Epidermal melanocyte (primary cell): ENCODE results near the gene RNLS.
"Not testable (repeated sequence)": the region's sequence is repeated elsewhere in the genome, so short reads cannot be mapped to it uniquely, and the experiment has no call there.

Experiments
- DNase-seq: peaks from one replicate; pipeline ENCODE4 v3.0.0; 2011; ENCODE audit warnings: low spot score; ENCODE audit not compliant: insufficient read length

Gene RNLS

DNA sequence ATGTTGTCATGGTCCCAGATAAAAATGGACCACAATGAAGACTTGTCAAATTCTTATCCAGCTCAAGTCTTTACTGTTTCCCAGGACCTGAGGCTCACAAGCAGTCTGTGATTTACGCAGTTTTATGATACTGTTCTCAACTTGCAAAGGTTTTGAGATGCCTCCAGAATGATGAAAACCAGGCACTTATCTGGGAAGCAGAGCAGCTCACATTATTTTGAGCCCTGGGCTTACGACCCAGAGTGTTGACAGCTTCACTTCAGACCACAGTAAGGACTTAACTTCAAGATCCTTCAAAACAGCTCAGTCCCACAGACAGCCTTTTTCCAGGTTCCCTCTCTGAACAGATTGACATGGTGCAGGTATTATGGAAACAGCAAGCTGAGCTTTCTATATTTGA is 236.1 kb downstream of the RNLS start:
- DNase-seq, result no peak

DNA sequence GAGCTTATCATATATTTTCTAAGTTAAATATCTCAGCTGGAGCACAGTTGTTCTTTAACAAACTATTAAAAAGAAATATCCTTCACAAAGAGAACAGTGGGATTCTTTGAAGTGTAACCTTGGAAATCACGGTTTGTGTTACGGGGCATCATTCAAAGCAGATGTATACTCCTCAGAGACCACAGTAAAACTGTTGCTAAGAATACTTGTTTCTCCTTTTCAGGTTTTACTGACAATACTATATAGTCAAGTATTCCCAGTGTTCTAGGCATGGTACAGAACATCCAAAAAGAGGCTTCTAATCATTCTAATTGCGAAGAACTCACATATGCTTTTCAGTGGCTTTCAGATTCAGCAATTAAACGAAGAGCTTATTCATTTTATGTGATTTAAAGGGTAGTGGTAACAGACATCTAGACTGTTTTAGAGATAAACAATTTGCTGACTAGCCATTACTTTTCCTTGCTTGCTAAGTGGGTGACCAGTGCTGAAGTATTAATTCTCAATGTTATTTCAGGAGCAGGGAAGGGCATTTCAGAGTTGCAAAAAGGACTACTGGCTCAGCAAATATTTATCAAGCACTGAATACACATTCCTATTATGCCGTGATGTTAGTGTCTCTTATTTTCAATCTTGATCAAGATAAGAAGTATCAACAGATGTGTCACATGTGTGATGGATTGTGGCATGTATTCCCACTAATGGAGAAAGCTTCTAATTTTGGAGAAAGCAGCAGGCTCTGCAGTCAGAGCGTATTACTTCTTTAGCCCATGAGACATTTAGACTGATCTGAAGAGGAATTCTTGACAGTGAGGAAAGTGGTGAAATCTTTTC is 236.8 kb downstream of the RNLS start:
- DNase-seq, result no peak

DNA sequence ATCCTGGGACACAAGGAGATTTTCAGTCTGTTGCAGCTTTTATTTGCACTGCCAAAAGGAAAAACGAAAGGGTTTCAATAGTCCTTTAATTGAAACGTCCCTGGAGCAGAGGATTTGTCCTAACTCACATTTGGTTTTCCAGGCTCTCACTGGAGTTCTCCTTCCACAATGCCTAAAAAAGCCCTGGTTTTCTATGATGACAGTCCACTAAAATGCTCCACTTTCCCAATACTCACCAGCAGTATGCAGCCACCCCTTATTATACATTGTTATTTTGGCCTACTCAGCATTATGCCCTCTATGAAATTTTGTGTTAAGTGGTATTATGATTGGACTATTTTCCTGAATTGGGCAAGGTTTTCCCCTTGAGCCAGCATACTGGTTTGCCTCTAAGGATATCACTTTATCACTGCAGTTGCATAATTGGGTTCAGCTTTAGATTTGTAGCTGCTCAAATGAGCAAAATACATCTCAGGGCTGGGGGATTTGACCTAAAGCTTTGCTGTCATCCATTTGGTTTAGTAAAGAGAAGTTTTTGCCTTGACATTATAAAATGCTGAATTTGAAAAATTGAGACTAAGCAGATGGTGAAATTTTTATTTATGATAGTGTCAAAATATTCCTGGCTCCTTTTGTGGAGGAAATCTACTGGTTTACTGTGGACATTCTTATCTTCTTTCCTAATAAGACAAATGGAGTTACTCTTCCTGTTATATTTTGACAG is 239.2 kb downstream of the RNLS start:
- no peak for DNase-seq

DNA sequence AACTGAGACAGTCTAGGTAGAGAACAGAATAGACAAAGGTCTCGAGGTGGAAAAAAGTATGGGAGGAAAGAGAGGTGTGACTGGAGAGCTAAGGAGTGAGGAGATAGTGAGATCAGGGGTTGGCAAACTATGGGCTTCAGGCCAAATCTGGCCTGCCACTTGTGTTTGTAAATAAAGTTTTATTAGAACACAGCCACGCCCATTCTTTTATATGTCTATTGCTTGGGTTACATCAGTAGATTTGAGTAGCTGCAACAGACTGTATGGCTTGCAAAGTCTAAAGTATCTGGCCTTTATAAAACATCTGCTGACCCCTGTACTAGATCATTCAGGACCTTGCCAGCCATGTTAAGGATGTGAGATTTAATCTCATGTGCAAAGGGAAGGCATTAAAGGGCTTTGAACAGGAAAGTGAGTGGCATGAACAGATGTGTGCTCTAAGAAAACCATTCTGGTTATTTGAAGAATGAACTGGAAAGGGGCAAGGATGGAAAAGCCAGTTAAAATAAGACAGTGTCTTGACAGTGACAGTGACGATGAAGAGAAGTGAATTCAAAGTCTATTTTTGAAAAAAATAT is 240.3 kb downstream of the RNLS start:
- DNase-seq, result no peak

DNA sequence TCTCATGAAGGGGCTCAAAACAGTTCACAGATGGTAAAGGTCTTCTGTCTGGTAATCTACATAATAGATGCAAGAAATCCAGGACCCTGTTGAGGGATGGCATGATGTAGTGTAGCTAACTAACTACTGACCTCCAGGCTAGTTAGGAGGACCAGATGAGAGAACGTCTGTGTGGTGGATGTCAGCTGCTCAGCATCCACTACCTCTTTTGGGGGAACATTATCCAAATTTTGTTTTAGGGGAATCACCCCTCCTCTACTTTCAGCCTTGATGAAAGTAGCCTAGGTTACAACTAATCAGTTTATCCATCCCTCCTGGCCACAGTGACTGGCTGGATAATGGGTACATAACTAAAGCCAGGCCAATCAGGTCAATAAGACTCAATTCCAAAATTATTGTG is 246.0 kb downstream of the RNLS start:
- no peak for DNase-seq

DNA sequence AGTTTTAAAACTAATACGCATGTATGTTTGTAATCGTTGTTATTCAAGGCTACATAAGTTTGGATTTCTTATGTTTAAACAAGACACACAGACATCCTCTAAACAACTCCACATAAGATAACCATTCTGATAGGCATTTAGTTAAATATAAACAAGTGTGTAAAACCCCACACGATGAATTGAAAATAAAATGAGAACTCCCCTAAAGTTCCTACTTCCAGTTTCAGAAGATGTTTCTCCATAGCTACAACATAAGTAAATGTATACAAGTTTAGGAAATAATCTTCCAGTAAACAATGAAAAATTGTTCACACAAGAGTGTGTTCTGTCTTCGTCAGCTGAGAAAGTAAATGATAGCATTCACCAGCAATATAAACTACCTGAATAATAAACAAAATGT is 246.8 kb downstream of the RNLS start:
- DNase-seq, result no peak

DNA sequence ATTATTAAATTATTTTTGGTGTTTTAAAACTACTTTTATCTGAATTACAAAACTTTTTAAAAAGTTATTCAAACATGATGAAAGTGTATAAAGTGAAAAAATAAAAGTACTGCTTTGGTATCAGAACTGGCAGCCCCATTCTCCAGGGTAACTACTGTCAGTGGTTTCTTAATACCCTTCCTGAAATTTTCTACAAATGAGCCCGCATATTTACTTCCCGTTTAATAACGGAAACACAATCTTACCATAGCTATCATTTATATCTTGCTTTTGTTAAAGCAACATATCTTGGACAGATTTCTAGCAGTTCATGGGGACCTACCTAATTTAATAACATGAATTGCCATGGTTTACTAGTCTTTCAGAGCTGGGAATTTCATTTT is 249.9 kb downstream of the RNLS start:
- no peak for DNase-seq

DNA sequence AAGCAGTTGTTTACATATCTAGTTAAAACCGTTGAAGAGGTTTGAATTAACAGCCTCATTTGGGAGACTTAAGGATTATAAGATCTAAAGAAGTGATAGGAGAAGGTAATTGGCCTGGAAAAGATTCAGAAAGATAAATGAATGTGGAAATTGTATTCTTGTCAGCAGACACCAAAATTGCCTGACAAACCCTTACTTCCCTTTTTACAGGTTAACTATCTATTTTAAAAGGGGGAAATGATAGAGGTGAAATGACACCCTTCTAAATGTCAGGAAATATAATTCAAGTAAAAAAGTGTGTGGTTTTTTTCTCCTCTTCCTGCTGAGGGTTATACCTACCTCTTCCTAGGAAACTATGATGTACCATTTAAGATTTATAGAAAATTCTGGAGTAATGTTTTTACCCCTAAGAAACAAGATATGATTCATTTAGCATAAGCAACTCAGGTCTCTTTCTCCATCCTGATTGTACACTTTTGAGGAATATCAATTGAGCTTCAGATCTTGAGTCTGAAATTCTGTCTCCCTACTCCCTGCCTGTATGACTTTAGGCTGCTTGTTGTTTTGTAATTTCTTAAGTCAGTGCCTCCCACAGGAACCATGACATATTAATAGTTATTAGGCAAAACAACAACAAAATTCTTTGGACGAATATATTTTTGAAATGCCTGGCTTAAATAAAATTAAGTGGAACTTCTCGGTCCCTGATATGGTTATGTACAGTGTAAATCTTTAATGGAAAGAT is 250.4 kb downstream of the RNLS start:
- no peak for DNase-seq

DNA sequence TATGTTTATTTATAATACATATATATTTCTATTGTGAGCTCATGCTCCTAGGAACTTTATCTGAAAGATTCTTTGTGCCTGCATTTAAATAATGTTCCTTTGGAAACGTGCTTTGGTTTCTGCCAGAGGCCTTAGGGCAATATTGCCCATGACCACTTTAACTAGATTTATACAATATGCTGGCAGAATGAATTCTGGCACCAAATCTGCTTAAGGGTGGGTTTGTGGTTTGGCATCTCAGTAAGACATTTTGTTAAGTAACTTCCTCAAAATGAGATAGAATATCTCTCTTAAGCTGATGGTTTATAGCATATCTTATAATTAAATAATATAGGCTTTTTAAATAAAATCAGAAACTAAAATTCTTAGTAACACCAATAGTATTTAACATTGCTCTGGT is 252.9 kb downstream of the RNLS start:
- DNase-seq, result peak; percentile 28

DNA sequence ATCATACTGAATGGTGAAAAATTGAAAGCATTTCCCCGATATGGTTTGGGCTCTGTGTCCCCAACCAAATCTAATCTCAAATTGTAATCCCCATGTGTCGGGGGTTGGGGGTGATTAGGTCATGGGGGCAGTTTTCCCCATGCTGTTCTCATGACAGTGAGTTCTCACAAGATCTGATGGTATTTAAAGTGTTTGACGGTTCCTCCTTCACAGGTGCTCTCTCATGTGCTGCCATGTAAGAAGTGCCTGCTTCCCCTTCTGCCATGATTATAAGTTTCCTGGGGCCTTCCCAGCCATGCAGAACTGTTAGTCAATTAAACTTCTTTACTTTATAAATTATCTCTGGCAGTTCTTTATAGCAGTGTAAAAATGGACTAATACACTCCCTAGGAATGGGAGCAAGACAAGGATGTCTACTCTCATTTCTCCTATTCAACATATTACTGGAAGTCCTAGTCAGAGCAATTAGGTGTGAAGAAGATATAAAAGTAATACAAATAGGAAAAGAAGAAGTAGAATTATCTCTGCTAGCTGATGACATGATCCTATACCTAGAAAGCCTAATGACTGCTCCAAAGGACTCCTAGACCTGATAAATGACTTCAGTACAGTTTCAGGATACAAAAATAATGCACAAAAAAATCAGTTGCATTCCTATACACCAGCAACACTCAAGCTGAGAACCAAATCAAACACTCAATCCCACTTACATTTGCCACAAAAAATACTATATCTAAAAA is 260.6 kb downstream of the RNLS start:
- DNase-seq, result no peak

DNA sequence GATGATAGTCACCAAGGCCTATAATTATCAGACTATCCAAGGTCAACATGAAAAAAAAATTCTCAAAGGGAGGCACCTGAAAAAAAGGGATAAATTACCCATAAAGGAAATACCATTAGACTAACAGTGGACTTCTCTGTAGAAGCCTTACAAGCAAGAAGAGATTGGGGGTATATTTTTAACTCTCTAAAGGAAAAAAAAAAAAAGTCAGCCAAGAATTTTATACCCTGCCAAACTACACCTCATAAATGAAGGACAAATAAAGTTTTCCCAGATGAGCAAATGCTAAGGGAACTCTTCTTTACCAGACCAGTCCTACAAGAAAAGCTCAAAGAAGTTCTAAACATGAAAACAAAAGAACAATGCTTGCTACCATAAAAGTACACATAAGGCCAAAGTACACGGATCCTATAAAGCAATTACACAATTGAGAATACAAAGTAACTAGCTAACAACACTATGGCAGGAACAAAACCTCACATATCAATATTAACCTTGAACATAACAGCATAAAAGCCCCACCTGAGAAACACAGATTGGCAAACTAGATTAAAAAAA is 263.1 kb downstream of the RNLS start:
- DNase-seq, result no peak

DNA sequence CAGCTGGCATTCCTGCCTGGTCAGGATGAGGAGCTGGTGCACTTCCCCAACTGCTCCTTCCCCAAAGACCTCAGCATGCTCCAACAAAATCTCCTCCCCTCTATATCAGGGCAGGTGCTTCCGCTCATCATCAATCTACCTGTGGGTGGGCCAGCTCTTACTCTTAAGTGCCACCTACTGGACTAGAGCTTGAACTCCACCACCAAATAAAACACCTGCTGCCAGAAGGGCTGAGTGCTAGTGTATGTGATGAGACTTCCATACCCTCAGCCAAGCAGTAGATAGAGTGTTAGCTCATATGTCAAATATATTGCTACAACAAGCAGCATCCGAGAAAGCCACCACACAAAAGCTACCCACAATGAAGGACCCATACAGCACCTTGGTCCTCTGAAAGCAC is 264.3 kb downstream of the RNLS start:
- no peak for DNase-seq

DNA sequence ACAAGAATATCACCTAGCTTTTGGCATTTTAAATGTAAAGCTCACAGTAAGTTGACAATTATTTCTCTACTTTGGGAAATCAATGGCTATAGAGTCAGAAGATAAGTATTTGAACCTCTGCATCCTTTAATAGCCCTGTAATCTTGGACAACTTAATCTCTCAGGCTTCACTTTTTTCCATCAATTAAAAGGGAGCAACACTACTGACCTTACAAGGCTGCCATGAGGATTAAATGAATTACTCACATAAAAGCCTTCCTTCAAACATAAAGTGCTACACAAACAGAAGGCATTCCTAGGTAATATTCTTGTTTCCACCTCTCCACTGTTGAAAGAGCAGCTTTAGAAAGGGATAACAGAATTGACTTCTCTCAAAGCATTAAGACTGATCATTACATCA is 266.0 kb downstream of the RNLS start:
- DNase-seq, result no peak

DNA sequence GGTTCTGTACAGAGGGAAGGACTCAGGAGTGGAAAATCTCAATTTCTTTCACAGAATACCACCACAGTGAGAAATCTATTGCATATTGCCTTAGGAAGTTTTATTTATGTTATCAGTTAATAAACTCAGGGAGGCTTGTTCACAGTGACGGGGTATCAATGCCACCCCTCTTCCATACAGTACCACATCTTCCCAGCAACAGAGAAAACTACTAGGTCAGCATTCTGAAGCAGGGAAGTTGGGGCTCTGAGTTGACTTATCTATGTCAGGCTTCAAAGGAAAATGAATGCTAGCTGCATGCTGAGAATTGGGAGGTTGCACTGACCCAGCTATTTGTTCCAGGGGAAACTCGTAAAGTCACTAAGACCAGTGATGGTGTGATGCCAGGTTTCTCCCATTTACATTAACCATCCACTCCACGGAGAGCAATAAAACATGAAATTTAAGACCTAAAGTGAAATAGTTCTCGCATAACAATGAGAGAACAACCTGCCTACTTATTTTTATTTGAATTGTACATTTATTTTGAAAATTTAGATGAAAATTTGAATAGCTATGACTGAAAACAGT is 266.7 kb downstream of the RNLS start:
- no peak for DNase-seq

DNA sequence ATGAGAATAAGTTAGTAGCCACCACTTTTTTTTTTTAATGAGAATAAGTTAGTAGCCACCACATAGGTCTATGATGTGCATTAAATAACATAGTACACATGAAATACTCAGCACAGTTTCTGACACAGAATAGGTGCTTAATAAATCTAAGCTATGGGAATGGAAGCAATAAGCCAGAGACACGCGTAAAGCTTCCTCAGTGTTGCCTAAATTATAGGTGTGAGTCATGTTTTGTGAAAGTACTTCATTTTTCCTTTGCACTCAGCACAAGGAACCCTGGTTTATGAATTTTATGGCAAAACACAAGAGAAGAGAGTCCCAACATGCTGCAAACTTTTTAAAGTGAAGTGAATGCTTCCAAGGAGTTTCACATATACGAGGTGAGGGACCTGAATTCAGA is 267.4 kb downstream of the RNLS start:
- DNase-seq, result no peak

DNA sequence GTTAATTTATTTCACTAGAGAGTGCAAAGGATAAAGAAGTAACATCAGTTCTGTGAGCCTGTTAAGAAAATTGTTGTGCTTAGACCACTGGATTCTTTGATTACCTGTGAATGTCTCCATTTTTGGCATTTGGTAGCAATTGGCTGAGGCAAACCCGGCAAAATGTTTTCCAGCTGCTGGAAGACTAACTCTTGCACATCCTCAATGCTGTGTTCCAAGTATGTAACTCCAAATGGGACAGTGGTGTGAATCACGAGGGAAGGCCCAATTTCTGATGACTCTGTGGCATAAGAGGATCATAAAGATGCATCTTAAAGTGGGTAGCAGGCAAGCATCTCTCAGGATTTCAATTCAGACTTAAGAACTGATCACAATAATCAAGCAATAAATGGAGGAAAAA is 268.8 kb downstream of the RNLS start:
- no peak for DNase-seq

DNA sequence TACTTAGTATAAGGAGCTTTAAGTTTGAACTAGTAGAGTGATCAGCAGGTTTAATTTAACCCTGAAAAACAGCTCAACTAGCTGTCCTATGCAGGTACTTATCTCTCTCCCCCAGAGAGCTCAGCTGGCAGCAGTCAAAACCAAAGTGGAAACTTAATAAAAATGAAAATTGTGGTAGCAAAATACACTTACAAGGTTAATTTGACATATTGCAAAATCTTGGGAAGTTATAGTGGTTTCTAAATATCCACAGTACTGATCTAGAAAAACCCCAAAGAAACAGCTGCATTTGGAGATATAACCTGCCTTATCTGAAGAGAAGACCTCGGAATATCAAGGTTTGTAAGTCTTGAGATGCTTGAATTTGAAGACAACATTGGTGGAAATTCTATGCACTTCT is 269.2 kb downstream of the RNLS start:
- DNase-seq, result no peak

DNA sequence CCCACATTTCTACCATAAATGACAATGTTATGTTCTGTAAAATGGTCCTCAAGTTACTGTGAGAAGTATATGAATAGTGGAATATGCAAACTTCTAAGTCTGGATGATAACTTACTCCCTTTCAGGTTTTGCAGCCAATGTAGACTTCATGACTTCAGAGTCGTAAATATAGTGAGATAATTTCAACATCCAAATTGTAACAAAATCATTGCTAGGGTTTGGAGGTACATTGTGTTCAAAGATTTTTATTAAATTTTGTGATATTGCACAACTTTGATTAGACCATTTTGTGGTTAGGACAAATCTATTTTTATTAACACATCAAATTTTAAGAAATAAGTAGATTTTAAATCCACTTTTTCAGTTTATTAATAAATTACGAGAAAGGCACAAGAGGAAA is 270.3 kb downstream of the RNLS start:
- no peak for DNase-seq

DNA sequence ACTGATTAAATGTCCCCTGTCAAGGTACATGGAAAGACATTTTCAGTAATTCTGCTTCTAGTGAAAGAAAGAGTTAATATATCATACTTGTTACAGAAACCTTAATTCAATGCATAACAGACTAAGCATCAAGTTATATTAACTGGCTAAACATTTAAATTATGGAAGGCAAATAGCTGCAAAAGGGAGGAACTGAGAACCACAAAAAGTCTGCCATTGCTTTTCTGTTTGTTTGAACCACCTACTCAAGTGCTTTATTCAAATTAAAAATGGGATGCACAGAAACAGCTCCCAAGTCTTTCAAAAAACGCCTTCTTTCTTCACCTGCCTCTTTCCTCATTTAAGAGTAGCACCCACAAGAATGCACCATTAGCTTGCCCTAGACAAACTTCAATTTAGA is 271.9 kb downstream of the RNLS start:
- no peak for DNase-seq

DNA sequence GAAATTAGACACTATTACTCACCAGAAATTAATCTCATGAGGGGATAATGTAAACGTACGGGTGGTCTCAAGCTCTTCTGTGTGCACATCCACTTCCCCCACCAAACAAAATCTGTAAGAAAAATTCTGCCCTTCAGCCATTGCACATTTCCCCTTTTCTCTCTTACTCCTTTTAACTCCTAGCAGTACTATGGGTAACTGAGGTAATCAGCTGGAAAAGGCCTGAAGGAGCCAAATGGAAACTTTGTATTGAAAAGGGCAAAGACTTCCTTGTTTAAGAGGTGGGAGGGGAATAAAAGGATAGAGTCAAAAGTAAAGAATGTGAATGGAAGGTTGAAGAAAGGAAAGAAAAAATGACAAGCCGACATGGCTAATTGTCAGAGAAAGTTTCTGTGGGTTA is 273.8 kb downstream of the RNLS start:
- DNase-seq, result no peak

DNA sequence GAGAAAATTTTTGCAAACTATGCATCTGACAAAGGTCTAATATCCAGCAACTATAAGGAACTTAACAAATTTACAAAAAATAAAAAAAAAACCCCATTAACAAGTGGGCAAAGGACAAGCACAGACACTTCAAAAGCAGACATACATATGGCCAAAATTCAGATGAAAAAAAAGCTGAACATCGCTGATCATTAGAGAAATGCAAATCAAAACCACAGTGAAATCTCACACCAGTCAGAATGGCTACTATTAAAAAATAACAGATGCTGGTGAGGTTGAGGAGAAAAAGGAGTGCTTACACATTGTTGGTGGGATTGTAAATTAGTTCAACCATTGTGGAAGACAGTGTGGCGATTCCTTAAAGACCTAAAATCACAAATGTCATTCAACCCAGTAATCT is 274.8 kb downstream of the RNLS start:
- not testable (repeated sequence) for DNase-seq
